HEK293 (cell line): Measurements from ENCODE around the gene ABHD4.

Source experiments
- CTCF ChIP-seq: fragments of 450-650 bp; formaldehyde crosslinking; IDR thresholded peaks from 2 replicates; pipeline ENCODE4 v1.5.1; 2016; ENCODE audit warnings: missing biosample characterization, missing genetic modification characterization
- MYNN ChIP-seq: fragments of 450-650 bp; formaldehyde crosslinking; IDR thresholded peaks from 2 replicates; pipeline ENCODE4 v1.5.1; 2016; ENCODE audit warnings: missing biosample characterization, missing genetic modification characterization, borderline replicate concordance
- PBX3 ChIP-seq: sonication (generic); formaldehyde crosslinking; IDR thresholded peaks from 2 replicates; pipeline ENCODE4 v1.8.1; 2022; ENCODE audit warnings: mild to moderate bottlenecking, moderate library complexity, missing genetic modification reagents
- SETDB1 ChIP-seq: IDR thresholded peaks from one replicate; pipeline ENCODE4 v1.6.1; 2017; ENCODE audit warnings: mild to moderate bottlenecking, low read length, moderate library complexity, mixed read lengths; ENCODE audit not compliant: insufficient read length
- YY1 ChIP-seq: fragments of 450-650 bp; formaldehyde crosslinking; IDR thresholded peaks from 2 replicates; pipeline ENCODE4 v1.5.1; 2018; ENCODE audit warnings: missing biosample characterization, missing genetic modification characterization
- ZNF121 ChIP-seq: fragments of 450-650 bp; formaldehyde crosslinking; IDR thresholded peaks from 2 replicates; pipeline ENCODE4 v1.5.1; 2016; ENCODE audit warnings: missing biosample characterization, missing genetic modification characterization
- ZNF501 ChIP-seq: fragments of 450-650 bp; formaldehyde crosslinking; IDR thresholded peaks from 2 replicates; pipeline ENCODE4 v1.5.1; 2016; ENCODE audit warnings: missing biosample characterization, missing genetic modification characterization
- ZNF510 ChIP-seq: fragments of 450-650 bp; formaldehyde crosslinking; IDR thresholded peaks from 2 replicates; pipeline ENCODE4 v1.5.1; 2018; ENCODE audit warnings: mild to moderate bottlenecking, missing genetic modification characterization, missing biosample characterization; ENCODE audit not compliant: insufficient replicate concordance
- ZNF830 ChIP-seq: fragments of 450-650 bp; IDR thresholded peaks from 2 replicates; pipeline ENCODE4 v1.5.0; 2018; ENCODE audit warnings: missing biosample characterization, missing genetic modification characterization, low read depth, mild to moderate bottlenecking, moderate library complexity
- ZSCAN18 ChIP-seq: fragments of 450-650 bp; formaldehyde crosslinking; IDR thresholded peaks from 2 replicates; pipeline ENCODE4 v1.5.1; 2016; ENCODE audit warnings: missing biosample characterization, missing genetic modification characterization

- TF ChIP-seq YY1 (no peak), MYNN (tag by site-specific recombination) (no peak), CTCF (tag by site-specific recombination) (no peak), ZNF501 (tag by site-specific recombination) (no peak), ZNF510 (no peak), PBX3 (CRISPR knock-in tag) (no peak), ZNF830 (tag by site-specific recombination) (no peak), SETDB1 (no peak), ZNF121 (tag by site-specific recombination) (no peak), ZSCAN18 (tag by site-specific recombination) (no peak)
Observed at GRCh38 chr14:22561366-22561660, 36.8 kb upstream of the ABHD4 start.
